ENCODE data around the gene ACTL7B.

The ACTL7B gene

GRCh38 chr9:108867116-108867515, 11.3 kb upstream of the ACTL7B start:
- no peak overlapping the region for H3K27ac ChIP-seq (ENCODE audit: extremely low read depth, low read depth, low read length)
- POLR2A ChIA-PET, result no interaction called here
- peaks cover 0 to 43% of the 10 kb centered on the region in 2 experiments; a peak in 1 of 3 replicates for H3K36me3 ChIP-seq (ENCODE audit: control insufficient read depth in 2 of 2, insufficient read depth in 1 of 2, low read length in 2 of 2)
- no peak for TF ChIP-seq ZSCAN18 (tag by site-specific recombination; IDR thresholded peaks at IDR 0.05)
- no peak for TF ChIP-seq ZNF704 (tag by site-specific recombination; IDR thresholded peaks at IDR 0.05)
- no peak for TF ChIP-seq ZNF239 (tag by site-specific recombination; IDR thresholded peaks at IDR 0.05)
- no peak for TF ChIP-seq ZNF248 (tag by site-specific recombination; IDR thresholded peaks at IDR 0.05)
- TF ChIP-seq ZNF423 (tag by site-specific recombination; IDR thresholded peaks at IDR 0.05), result no peak
- H3K9me3 ChIP-seq (ENCODE audit: control insufficient read depth, insufficient read depth, low read depth, low read length), result no peaks in the 10 kb centered on the region
- H3K4me3 ChIP-seq (ENCODE audit: low read depth, low read length), result no peak overlapping the region
- CTCF ChIA-PET, result interaction anchor here (0.7 kb wide), 1 partner anchor 1410 kb away, joined by 4 read pairs; no protein-coding TSS in a partner anchor
- H3K4me1 ChIP-seq (ENCODE audit: control insufficient read depth, insufficient read depth, low read length), result no peaks in the 10 kb centered on the region

GRCh38 chr9:108866001-108866420, 10.2 kb upstream of the ACTL7B start:
- Histone ChIP-seq H3K9me3 (ENCODE audit: control insufficient read depth, insufficient read depth, low read depth, low read length) (no peaks in the 10 kb centered on the region), H3K27ac (ENCODE audit: extremely low read depth, low read depth, low read length) (no peak overlapping the region), H3K36me3 (ENCODE audit: control insufficient read depth in 2 of 2, insufficient read depth in 1 of 2, low read length in 2 of 2) (peaks cover 0 to 32% of the 10 kb centered on the region in 2 experiments; a peak in 1 of 3 replicates), H3K4me3 (ENCODE audit: low read depth, low read length) (no peak overlapping the region), H3K4me1 (ENCODE audit: control insufficient read depth, insufficient read depth, low read length) (no peaks in the 10 kb centered on the region)
- ChIA-PET CTCF (no interaction called here), POLR2A (no interaction called here)
- TF ChIP-seq ZNF610 (tag by site-specific recombination; IDR thresholded peaks at IDR 0.05; ENCODE audit: borderline replicate concordance) (no peak), ZNF785 (tag by site-specific recombination; IDR thresholded peaks at IDR 0.05) (no peak), ZIC2 (tag by site-specific recombination; IDR thresholded peaks at IDR 0.05) (no peak), ZNF521 (tag by site-specific recombination; IDR thresholded peaks at IDR 0.05) (no peak), ZSCAN4 (tag by site-specific recombination; IDR thresholded peaks at IDR 0.05) (no peak), ZNF146 (tag by site-specific recombination; IDR thresholded peaks at IDR 0.05) (no peak), PRDM2 (tag by site-specific recombination; IDR thresholded peaks at IDR 0.05; ENCODE audit: borderline replicate concordance) (no peak), ZNF513 (tag by site-specific recombination; IDR thresholded peaks at IDR 0.05) (no peak), ZSCAN5A (tag by site-specific recombination; IDR thresholded peaks at IDR 0.05) (no peak), ZNF560 (tag by site-specific recombination; IDR thresholded peaks at IDR 0.05; ENCODE audit: borderline replicate concordance) (no peak)
